ENCODE data around the gene MACROD2.

- TF ChIP-seq TAF1 (conservative IDR thresholded peaks at IDR 0.05) (no peak), SP1 (IDR thresholded peaks at IDR 0.05) (no peak), CTCF (IDR thresholded peaks at IDR 0.05; ENCODE audit: low read depth, low read length, missing input control) (no peak), NR2F2 (IDR thresholded peaks at IDR 0.05) (no peak), GABPA (IDR thresholded peaks at IDR 0.05 in 1 of 2, conservative IDR thresholded peaks at IDR 0.05 in 1 of 2) (no peak), RXRA (IDR thresholded peaks at IDR 0.05) (no peak), RAD21 (IDR thresholded peaks at IDR 0.05) (no peak)
These were observed 69.0 kb downstream of the MACROD2 start for GRCh38 chr20:14064333-14064732.

All from liver (tissue), 3 donors.